ENCODE data around the gene SP7.

- no peak for TF ChIP-seq CTCF (IDR thresholded peaks at IDR 0.05; ENCODE audit: low read length)
- no peak for TF ChIP-seq EZH2phosphoT487 (IDR thresholded peaks at IDR 0.05; ENCODE audit: low read length)
- no peak for TF ChIP-seq EZH2 (optimal IDR thresholded peaks at IDR 0.05; ENCODE audit: low read depth, low read length)
These were observed 17.1 kb upstream of the SP7 start for GRCh38 chr12:53353257-53353655.
